GM19025 (cell line): ENCODE results near the gene PYM1.
A peak's percentile ranks its signal among the peaks of the same experiment; 100 is the strongest.

Experiments used
- ATAC-seq: cut with Tn5 transposase; IDR thresholded peaks from one replicate; pipeline ENCODE4 v1.9.1; 2021; ENCODE audit warnings: mild to moderate bottlenecking, low read depth, moderate library complexity; ENCODE audit not compliant: unreplicated experiment

Gene PYM1

DNA sequence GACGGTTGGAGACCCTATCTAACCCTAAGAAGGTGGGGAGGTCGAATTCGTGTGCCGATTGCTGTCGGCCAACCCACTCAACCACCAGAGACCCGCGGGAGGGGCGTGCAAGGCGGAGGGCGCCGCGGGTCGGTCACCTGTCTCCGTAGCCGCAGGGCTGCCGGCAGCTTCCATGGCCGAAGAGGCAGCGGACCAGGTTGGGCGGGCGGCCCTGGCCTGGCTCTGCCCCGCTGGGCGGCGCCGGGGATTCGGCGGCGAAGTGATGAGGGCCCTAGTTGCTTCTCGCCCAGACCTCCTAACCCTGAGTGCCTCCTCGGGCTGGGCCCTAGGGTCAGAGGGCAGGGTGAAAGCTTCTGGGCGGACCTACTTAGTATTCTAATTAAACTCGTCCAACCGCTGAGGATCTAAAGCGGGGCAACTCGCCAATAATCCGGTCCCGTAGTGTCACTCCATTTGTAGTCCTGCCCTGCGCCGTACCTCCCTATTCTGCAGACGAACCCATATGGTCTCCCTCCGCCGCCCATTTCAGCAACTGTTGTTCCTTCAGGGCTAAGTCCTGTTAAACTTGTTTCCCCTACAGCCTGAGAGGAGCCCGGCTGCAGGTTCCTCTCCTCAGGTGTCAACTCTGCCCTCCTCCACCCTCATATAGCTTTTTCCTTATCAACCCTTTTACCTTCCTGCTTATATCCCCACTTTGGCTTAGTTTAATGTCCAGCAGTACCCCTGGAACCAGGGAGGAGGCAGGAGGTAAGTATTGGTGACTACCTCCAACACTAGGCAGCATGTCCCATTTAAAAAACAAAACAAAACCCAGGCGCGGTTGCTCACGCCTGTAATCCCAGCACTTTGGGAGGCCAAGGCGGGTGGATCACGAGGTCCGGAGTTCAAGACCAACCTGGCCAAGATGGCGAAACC lies at the start of gene PYM1:
Gene PYM1, minus strand, starts transcription at position 307 of the 915 bp plus-strand sequence. Its CDS starts 133 bp downstream, at position 174.
- peak; percentile 38 for ATAC-seq

DNA sequence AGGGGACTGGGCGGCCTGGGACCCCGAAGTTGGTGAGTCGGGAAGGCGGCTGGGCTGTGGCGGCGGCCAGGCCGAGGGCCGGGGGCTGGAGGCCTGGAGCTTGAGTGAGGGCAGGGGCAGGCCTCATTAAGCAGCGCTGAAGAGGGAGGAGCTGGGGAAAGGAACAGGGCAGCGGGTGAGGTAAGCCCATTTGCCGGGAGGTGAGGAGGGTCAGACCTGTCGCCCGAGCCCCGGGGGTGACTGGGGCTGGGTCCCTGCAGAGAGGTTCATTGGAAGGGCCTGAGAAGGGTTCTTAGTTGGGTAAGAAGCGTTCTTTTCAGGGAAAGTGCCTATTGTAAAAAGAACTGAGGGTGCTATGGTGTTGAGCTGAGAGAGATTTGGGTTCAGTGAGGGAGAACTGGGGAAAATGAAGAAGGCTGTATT lies 46.6 kb upstream of the PYM1 start:
- ATAC-seq: peak; percentile 3

GRCh38 chr12:55973599-55974307 lies 46.1 kb upstream of the PYM1 start, which contains the start of gene RAB5B:
TSS of gene RAB5B (plus strand) at chr12:55974078. CDS start at chr12:55986961, 12,883 bp downstream.
- ATAC-seq: peak; percentile 94

GRCh38 chr12:55972911-55973598 lies 45.4 kb upstream of the PYM1 start:
- no peak for ATAC-seq

- ATAC-seq: no peak
These were observed 44.8 kb upstream of the PYM1 start for GRCh38 chr12:55972456-55972855.

GRCh38 chr12:55972042-55972441 lies 44.3 kb upstream of the PYM1 start:
- no peak for ATAC-seq

GRCh38 chr12:55970775-55971174 lies 43.1 kb upstream of the PYM1 start:
- no peak for ATAC-seq

DNA sequence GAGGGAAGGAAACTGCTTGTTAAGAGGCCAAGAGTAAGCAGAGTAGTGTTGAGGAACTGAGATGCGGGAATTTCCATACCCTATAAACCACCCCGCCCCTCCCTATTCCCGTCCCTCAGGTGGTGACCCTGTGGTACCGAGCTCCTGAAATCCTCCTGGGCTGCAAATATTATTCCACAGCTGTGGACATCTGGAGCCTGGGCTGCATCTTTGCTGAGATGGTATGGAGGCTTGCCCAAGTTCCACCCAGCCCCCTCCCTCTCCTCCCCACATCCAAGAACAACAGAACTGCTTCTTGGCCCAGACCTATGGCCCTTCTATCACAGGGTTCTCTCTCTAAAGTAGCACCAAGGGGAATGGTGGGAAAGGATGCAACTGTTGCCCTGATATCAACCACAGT lies 41.7 kb upstream of the PYM1 start:
- no peak for ATAC-seq

- peak; percentile 97 for ATAC-seq
These were observed 39.0 kb upstream of the PYM1 start, which contains the start of gene CDK2 for GRCh38 chr12:55966408-55967281. TSS of gene CDK2 (plus strand) at chr12:55966830. CDS start at chr12:55967009, 179 bp downstream.

DNA sequence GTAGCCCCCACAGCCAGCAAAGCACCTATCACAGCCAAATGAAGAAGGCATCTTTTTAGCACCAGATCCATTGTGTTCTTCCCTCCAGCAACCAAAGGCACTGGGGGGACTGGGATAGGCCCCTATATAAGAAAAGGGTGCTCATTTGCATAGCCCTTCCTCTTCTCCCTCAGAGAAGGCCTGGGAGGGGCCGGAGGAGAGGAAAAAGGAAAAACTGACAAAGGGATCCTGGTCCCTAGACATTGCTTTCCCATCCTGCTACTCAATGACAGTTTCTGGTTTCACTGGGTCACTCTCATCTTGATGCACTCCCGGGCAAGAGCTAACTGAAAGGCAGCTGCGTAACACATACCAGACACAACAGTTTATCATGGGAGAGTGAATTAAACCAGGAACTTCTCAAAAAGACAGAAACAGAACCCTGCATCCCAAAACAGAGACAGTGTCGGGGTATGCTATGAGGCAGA lies 38.3 kb upstream of the PYM1 start, which contains the start of gene PMEL:
Gene PMEL, minus strand, starts transcription at position 102 of the 467 bp plus-strand sequence. Its CDS starts 31 bp downstream, at position 71.
- no peak for ATAC-seq

DNA sequence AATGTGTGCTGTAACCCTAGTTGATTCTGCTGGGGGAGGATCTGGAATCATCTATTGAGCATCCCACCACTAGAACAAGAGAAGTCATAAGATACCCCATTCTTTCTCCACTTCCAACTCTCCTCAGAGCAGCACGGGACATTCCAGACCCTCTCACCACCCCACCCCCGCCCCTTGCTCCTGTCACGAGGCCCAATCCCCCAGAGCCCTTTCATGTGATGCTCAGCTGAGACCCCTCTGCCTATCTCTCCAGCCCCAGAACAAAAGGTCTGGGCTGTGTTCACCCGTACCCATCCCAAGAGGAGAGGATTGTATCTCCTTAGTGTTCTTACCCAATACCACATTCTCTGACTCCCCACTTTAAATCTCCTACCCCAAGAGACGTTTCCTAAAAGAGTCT lies 37.5 kb upstream of the PYM1 start:
- no peak for ATAC-seq

- ATAC-seq: no peak
These were observed 36.1 kb upstream of the PYM1 start for GRCh38 chr12:55963760-55964159.

GRCh38 chr12:55957106-55957859 lies 29.6 kb upstream of the PYM1 start:
- no peak for ATAC-seq

DNA sequence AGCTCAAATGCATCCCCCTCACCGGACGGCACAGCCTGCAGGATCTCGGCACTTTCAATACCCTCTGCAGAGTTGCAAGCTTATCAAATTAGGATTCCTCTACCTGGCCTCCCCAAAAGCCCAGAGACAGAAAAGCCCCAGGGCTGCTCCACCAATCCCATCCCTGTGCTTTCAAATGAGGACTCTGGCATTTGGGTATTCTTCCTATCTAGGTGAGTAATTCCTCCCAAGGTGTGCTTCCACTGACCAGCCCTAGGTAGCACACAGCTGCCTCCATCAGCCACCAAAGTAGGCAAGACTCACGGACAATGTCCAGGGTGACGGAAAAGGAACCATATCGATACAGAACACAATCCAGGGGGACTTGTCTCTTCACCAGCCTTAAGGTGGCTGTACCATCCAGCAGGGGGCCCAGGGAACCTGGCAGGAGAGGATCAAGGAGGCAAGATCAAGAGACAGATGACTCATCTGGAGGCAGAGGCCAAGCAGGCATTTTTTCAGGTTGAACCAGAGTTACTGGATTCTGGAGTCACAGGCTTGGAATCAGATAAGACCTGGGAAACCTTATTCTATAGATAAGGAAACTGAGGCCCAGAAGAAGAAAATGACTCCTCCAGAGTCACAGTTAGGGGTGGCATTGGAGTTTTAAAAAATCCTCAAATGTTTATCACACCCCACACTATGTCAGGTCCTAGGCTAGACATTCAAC lies 28.3 kb upstream of the PYM1 start:
- no peak for ATAC-seq

DNA sequence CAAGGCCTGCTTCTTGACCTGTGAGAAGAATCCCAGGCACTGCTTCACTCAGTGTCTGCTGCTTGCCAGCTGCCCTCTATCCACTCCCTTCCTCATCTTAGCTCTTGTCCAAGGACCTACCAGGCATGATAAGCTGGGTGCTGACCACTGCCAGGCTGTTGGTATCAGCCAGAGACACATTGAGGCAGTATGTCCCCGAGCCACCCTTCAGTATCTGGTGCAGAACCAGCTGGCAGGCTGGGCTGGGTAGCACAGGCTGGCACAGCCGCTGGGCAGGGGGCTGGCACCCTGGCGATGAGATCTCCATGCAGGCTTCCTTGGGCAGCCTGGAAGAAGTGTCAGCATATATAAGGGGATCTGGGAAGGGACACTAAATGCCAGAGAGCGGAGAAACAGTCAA lies 27.6 kb upstream of the PYM1 start:
- ATAC-seq: no peak

GRCh38 chr12:55946553-55946952 lies 18.9 kb upstream of the PYM1 start:
- ATAC-seq: no peak

- ATAC-seq: no peak
These were observed 15.0 kb upstream of the PYM1 start for GRCh38 chr12:55942577-55943136.

GRCh38 chr12:55942055-55942454 lies 14.4 kb upstream of the PYM1 start:
- no peak for ATAC-seq
